HG03159 (cell line): ENCODE results near the gene PIK3R6.

Experiments
- ATAC-seq: cut with Tn5 transposase; IDR thresholded peaks from one replicate; pipeline ENCODE4 v1.9.1; 2021; ENCODE audit warnings: mild to moderate bottlenecking, moderate library complexity; ENCODE audit not compliant: unreplicated experiment

PIK3R6 gene

GRCh38 chr17:8855477-8856204 is 11.8 kb downstream of the PIK3R6 start:
- peak; percentile 39 for ATAC-seq

DNA sequence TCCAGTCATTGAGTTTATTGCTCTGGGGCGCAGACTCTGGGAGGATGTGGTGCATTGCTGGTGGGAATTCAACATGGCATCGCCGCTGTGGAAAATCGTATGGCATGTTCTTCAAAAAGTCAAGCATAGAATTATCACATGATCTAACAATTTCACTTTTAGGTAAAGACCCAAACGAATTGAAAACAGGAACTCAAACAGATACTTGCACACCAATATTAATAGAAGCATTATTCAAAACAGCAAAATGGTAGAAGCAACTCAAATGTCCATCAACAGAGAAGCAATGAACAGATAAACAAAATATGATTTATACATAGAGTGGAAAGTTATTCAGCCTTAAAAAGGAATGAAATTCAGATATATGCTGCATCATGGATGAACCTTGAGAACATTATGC is 15.9 kb downstream of the PIK3R6 start:
- ATAC-seq, result no peak

GRCh38 chr17:8849311-8850041 is 18.0 kb downstream of the PIK3R6 start:
- no peak for ATAC-seq

GRCh38 chr17:8847891-8848290 is 19.6 kb downstream of the PIK3R6 start:
- ATAC-seq, result no peak

DNA sequence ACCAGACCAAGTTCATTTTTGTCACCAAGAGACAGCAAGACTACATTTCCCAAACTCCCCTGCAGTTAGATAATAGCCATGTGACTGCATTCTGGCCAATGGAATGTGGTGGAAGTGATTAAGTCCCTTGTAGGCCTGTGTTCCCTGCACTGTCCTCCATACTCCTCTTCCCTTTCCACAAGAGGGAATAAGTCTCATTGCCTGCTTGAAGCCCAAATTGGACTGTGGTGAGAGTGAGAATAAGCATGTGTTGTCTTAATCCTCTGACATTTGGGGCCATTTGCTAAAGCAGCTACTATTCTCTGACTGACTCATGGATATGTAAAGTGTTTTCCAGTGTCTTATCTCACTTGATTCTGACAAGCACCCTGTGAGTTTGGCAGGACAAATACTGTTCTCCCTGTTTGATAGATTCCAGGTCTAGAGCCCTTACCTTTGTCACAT is 20.7 kb downstream of the PIK3R6 start:
- ATAC-seq, result no peak

DNA sequence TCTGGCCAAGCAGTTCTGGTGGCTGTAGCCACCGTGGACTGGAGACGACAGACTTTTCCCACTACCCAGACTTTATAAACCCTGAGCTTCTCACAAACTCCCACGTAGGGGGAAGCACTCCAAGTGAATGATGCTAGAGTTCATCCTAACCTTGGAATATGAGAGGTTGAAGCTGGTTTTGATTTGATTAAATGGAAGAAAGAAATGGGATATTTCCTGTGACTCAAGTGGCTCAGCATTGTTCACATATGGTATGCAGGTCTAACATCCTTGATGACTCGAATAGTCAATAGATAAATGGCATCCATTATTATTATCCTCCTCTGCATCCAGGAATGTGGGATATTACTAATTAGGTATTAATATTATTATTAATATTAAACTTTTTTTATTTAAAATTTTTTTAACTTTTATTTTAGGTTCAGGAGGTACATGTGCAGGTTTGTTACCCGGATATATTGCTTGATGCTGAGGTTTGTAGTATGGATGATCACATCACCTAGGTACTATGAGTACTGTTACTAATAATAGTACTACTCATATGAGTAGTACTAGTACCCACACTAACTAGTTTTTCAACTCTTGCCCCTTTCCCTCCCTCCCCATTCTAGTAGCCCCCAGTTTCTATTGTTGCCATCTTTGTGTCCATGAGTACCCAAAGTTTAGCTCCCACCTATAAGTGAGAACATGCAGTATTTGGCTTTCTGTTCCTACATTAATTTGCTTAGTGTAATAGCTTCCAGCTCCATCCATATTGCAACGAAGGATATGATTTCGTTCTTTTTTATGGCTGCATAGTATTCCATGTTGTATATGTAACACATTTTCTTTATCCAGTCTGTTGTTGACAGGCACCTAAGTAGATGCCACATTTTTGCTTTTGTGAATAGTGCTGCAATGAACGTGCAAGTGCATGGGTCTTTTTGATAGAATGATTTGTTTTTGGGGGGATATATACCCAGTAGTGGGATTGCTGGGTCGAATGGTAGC is 22.9 kb downstream of the PIK3R6 start:
- no peak for ATAC-seq

- no peak for ATAC-seq
These were observed 24.1 kb downstream of the PIK3R6 start for GRCh38 chr17:8843344-8843743.

DNA sequence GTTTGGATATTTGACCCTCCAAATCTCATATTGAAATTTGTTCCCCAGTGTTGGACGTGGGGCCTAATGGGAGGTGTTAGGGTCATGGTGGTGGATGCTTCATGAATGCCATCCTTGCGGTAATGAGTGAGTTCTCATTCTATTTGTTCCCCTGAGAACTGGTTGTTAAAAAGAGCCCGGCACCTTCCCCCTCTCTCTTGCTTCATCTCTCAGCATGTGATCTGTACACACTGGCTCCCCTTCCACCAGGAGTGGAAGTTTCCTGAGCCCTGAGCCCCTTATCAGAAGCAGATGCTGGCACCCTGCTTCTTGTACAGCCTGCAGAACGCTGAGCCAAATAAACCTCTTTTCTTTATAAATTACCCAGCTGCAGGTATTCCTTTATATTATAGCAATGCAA is 25.6 kb downstream of the PIK3R6 start:
- ATAC-seq, result no peak

DNA sequence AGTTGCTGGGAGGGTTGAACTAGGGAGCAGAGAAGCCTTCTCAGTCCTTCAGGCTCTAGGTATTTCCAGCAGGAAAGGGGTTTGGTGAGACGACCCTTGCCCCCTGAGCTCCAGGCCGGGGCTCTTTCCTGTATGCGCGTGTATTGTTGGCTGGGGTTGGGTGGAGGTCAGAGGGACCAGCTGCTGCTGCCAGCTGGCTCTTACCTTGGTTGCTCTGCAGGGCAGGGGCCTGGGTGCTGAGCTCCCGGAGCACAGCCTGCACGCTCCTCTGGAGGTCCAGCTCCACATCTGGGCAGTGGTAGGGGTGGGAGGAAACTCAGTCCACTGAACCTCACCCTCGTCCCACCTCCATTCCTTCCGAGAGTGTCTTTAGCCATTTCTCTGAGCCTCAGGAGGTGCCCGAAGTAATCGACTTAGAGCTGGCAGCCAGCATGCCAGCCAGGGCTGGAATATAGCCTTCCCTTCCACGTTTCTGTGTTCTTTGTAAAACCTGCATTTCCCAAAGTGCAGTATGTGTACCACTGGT is 28.0 kb downstream of the PIK3R6 start:
- ATAC-seq, result no peak

DNA sequence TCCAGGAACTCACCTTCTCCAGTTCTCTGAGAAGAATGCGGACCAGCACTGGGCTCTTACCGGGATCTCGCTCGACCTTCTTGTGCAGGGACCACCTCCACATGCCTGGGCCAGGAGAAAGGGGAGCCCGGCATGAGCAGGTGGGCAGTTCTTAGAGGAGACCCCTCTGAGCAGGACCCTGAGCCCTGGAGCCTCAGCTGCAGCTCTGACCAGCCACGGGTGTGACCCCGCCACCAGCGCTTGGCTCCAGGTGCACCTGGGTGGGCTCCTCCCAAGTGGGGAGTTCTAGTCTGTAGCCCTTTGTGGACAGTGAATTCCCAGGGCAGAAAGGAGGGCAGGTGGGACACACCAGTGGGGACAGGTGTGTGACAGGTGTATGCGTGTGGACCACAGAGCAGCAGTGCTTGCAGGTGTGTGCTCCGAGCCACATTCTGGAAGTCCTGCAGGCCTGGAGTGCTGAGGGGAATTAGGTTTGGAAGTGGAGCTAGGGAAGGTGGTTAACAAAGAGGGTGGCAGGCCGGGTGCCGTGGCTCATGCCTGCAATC is 28.9 kb downstream of the PIK3R6 start:
- no peak for ATAC-seq

DNA sequence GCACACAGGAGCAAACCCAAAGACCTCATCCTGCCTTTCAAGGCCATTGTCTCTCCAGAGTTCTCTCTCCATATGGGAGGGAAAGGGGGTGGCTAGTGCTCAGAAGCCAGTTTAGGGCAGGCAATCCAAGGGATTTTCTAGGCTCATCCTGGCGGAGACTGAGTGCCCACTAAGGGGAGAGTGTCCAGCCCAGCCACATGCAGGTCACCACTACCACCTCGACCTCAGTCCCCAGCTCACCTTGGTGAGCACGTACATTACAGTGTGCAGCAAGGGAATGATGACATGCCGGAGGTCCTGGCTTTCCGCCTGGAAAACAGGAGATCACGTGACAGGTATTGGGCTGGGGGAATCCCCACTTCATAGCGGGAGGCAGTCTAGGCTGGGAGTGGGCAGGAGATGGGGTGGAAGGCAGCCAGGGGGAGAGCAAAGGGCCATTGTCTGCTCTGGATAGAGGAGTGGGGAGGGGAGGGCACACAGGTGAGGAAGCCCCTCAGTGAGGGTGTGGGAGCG is 29.9 kb downstream of the PIK3R6 start:
- no peak for ATAC-seq

DNA sequence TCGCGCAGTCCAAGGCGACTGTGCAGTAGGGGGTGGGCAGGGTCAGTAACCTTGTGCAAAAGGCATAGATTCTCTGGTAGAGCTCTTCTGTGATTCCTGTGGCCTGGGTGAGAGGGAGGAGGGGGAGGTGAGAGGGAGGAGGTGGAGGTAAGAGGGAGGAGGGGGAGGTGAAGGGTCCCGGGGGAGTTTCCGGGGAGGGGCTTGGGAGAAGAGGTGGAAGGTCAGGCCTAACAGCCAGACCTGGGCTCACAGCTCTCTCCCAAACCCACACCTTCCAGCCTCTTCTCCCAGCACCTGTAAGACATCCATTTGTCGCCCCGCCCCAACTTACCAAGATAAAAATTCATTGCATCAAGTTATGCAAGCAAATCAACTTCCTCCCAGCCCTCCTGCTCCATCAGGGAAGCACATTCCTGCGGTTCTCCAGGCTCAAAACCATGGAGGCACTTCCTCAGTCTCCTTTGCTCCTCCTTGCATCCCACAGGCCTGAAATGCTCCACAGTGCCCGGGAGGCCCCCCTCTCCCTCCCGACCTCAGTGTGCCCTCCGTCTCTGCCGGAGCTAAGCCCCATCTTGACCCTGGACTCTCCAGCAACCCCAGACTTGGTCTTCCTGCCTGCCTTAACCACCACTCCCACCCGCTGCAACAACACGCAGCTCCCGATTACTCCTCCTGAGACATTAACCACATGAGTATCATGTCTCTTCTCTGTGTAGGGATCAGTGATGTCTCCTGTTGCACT is 30.5 kb downstream of the PIK3R6 start:
- no peak for ATAC-seq

DNA sequence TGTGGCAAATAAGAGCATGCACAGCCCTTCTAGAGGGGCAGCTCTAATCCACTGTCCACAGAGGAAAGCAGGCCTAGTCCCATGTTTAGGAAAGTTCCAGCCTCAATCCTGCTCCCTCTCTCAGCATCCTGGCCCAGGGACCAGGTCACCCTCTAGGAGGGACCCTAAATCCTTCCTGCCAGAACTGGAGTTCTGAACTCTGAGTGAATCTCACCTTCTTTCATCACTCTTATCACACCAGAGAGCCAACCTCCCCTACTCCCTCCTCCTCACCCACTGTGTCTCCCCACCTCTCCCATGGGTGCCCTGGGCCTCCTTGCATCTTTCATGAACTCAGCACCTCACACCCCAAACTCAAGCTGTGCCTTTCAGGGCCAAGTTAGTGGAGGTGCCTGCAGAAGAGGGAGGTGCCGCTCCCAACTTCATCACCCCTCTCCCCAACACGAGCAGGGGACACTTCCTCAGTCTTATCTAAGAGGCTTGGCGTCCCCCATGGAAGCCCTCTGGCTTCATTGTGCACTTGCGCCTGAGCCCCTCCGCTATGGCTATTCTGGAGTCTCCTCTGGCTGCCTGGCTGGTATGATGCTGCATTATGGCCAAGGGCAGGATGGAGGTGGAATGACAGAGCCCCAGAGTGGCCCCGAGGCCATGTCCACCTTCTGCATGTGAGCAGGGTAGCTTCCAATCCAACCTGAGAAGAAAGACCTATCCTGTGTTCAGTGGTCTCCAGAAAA is 31.7 kb downstream of the PIK3R6 start:
- no peak for ATAC-seq

DNA sequence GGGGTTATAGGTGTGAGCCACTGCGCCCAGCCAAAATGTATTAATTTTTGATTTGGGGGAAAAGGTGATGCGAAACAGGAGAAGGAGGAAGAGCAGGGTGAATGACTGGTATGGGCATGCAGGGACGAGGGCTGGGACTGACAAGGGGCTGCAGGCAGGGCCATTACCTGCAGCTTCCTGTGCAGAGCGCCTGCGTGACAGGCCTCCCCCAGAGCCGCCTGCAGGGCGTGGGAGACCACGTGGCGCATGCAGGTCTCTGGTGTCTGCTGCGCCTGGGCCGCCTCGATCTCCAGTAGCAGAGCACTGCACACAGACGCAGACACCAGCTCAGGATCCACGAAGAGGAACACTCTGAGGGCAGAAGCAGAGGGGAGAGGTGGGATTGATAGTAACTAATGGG is 32.4 kb downstream of the PIK3R6 start:
- ATAC-seq, result no peak

- no peak for ATAC-seq
These were observed 34.6 kb downstream of the PIK3R6 start for GRCh38 chr17:8832711-8833352.

- no peak for ATAC-seq
These were observed 36.1 kb downstream of the PIK3R6 start for GRCh38 chr17:8831234-8831849.

DNA sequence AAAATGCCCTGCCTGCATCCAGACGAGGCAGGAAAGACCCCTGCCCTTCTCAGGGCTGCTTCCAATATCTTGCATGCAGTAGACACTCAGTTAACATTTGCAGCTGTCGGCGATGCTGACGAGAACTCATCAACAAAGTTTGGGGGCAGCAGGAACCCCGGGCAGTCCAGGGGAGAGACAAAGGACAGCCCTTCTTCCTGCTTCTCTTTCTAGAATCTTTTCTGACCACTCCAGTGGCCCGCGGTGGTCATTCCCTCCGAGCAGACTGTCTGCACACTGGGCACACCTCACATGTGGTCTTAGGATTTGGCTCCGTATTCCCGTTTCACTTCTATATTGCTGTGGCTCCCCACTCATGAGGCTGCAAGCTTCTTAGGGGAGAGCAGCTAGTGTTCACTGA is 37.3 kb downstream of the PIK3R6 start:
- ATAC-seq, result no peak
